Hematopoietic multipotent progenitor cell treated with erythropoietin and hydrocortisone succinate and interleukin-3 and kit ligand, for 15 days (in vitro differentiated cells): ENCODE results near the gene MOB1B.
"Not testable (repeated sequence)": the region's sequence is repeated elsewhere in the genome, so short reads cannot be mapped to it uniquely, and the experiment has no call there.

Experiments
- DNase-seq: peaks from one replicate; pipeline ENCODE4 v3.0.0-alpha.2; 2015; ENCODE audit warnings: low spot score

The MOB1B gene

GRCh38 chr4:71008196-71008595 lies 106.0 kb downstream of the MOB1B start:
- no peak for DNase-seq

DNA sequence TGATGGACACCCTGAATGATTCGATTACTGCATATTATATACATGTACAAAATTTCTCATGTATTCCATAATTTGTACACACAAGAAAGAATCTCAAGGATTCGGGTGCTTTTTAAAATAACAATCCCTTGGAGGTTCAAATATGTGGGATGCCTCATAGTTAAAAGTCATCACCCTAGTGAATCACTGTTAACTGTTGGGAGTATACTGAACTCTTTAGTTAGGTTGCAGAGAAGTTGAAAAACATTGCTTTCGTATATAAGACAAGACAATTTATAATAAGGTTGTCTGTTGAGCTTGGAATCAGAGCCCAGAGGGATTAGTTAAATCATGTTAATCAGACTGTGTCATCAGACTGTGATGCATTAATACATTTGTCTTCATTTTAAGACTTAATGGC lies 106.9 kb downstream of the MOB1B start:
- DNase-seq, result no peak

- DNase-seq, result peak; percentile 82
Observed at GRCh38 chr4:71009890-71010588, 107.9 kb downstream of the MOB1B start.

DNA sequence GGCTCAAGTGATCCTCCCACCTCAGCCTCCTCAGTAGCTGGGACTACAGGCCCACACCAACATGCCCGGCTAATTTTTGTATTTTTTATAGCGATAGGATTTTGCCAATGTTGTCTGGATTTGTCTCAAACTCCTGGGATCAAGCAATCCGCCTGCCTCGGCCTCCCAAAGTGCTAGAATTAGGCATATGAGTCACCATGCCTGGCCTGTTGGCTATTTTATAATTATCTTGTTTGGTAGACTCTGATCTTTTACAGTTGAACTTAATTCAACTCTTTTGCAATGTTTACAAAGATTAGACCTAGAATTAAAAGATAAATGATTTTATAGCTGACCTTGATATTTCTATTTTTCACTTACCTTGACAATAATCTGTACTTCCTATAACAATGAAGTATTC lies 109.3 kb downstream of the MOB1B start:
- DNase-seq, result no peak

DNA sequence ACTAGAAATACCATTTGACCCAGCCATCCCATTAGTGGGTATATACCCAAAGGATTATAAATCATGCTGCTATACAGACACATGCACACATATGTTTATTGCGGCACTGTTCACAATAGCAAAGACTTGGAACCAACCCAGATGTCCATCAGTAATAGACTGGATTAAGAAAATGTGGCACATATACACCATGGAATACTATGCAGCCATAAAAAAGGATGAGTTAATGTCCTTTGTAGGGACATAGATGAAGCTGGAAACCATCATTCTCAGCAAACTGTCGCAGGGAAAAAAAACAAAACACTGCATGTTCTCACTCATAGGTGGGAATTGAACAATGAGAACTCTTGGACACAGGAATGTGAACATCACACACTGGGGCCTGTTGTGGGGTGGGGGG lies 115.2 kb downstream of the MOB1B start:
- not testable (repeated sequence) for DNase-seq

DNA sequence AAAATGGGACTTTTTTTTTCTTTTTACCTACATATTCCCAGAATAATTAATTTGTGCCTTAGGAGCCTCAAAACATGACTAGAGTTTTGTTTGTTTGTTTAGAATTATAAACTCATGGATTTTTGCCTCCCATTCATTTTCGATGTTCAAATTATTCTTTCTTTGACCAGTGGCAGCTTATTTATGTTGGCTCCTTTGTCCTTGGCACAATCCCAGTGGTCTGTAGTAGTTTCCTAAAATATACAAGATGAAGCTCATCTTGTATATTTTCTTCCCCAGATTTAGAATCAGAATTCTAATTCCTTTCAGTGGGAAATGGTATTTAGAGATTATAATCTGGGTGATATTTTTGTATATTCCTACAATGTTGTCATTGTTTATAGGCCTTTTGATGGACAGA lies 118.4 kb downstream of the MOB1B start:
- no peak for DNase-seq

GRCh38 chr4:71025654-71026053 lies 123.5 kb downstream of the MOB1B start:
- DNase-seq, result no peak

GRCh38 chr4:71026086-71026485 lies 123.9 kb downstream of the MOB1B start:
- peak; percentile 81 for DNase-seq

DNA sequence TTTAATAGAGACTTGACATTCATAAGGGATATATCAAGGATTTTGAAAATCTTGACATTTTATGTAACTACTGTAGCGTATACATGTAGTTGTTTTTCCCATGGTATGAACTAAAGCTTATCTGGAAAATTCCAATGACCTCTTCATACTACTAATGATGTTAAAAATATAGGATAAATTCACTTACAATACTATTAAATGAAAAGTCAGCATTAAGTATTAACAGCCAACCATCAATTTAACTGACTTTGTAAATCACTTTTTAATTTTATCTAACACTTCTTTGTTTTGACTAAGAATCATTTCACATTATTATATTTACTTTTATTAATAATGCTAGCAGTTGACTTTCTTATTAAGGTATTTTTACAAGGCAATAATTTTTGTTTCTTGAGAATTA lies 125.4 kb downstream of the MOB1B start:
- DNase-seq, result no peak

DNA sequence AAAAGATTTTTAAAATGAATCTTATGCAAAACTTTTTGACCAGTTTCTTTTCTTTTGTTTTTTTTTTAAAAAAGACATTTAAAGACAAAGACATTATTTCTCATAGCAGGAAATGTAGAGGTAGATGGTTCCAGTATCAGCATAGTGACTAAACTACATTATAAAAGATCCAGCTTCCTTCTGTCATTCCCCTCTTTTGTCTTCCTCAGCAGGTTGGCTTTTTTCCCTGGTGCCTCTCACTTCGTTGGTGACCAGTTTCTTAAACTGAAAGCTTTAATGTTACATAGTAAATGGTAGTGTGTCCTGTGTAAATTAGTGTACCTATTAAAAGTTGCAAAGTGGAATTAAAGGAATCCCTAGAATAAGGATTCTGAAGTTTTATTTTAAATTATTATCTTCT lies 127.3 kb downstream of the MOB1B start:
- no peak for DNase-seq

- DNase-seq, result not testable (repeated sequence)
Observed at GRCh38 chr4:71032106-71032505, 129.9 kb downstream of the MOB1B start.
